ENCODE measurements around the gene COX6A1. TPM values are rescaled to one million over a fixed set of nuclear protein-coding genes. Genes with fewer than 3 reads are reported as not detected.

The COX6A1 gene
- total RNA-seq, 1 experiment from 2014 or later, result 2,042 TPM

- Histone ChIP-seq H3K79me2 (ENCODE audit: low read length) (peaks cover 84% of the 10 kb centered on the region), H3K4me3 (ENCODE audit: low read length) (no peak overlapping the region), H2AFZ (ENCODE audit: low read length) (no peak overlapping the region), H3K27me3 (ENCODE audit: low read length) (no peaks in the 10 kb centered on the region), H4K20me1 (ENCODE audit: low read length) (peaks cover 54% of the 10 kb centered on the region), H3K27ac (ENCODE audit: low read length) (no peak overlapping the region), H3K9me2 (replicated peaks; ENCODE audit: low read length) (no peaks in the 10 kb centered on the region), H3K36me3 (ENCODE audit: low read depth, low read length) (peaks cover 44% of the 10 kb centered on the region), H3K9ac (ENCODE audit: low read length) (no peak overlapping the region), H3K4me1 (ENCODE audit: insufficient read depth, low read length) (peaks cover 13% of the 10 kb centered on the region; the same call in 1 of the 2 replicates), H3F3A (ENCODE audit: low read length, unreplicated experiment) (no peaks in the 10 kb centered on the region), H3K9me3 (ENCODE audit: low read length) (no peaks in the 10 kb centered on the region), H3K4me2 (ENCODE audit: low read length) (peak overlapping the region; percentile 20)
- TF ChIP-seq CTCF (conservative IDR thresholded peaks at IDR 0.05; ENCODE audit: low read depth, low read length) (peak; percentile 82), EZH2phosphoT487 (IDR thresholded peaks at IDR 0.05; ENCODE audit: borderline replicate concordance, low read length) (no peak)
- DNase-seq (peak; percentile 71), ATAC-seq (peak; percentile 40)
- no TSS peak for BruUV-seq (replicated peaks)
- POLR2A ChIA-PET (ENCODE audit: unreplicated experiment), result no interaction called here
- intact Hi-C loops (cut with micrococcal nuclease), result loop anchor here (1.0 kb wide), 1 partner anchor 110 kb away; no protein-coding TSS in a partner anchor
- CTCF ChIA-PET, result interaction anchor here (0.5 to 0.9 kb wide), 6 partner anchors 11 to 150 kb away, joined by 3 to 7 read pairs (median 4); partner anchors contain the start of gene COX6A1
Measured at GRCh38 chr12:120466560-120467315, 28.8 kb downstream of the COX6A1 start.

GRCh38 chr12:120467439-120467838, 29.5 kb downstream of the COX6A1 start:
- no peak for ATAC-seq
- H3K9me2 ChIP-seq (replicated peaks; ENCODE audit: low read length), result no peaks in the 10 kb centered on the region
- H3K4me1 ChIP-seq (ENCODE audit: insufficient read depth, low read length), result peaks cover 15% of the 10 kb centered on the region
- no peak overlapping the region for H2AFZ ChIP-seq (ENCODE audit: low read length)
- no peaks in the 10 kb centered on the region for H3K27me3 ChIP-seq (ENCODE audit: low read length)
- H3K27ac ChIP-seq (ENCODE audit: low read length), result no peak overlapping the region
- DNase-seq, result no peak
- H3K36me3 ChIP-seq (ENCODE audit: low read depth, low read length), result peaks cover 37% of the 10 kb centered on the region
- peak overlapping the region; percentile 95 for H3K4me2 ChIP-seq (ENCODE audit: low read length)
- TF ChIP-seq EZH2phosphoT487 (IDR thresholded peaks at IDR 0.05; ENCODE audit: borderline replicate concordance, low read length) (no peak), CTCF (conservative IDR thresholded peaks at IDR 0.05; ENCODE audit: low read depth, low read length) (no peak), EZH2 (IDR thresholded peaks at IDR 0.05; ENCODE audit: low read length, unreplicated experiment) (no peak)
- no peaks in the 10 kb centered on the region for H3F3A ChIP-seq (ENCODE audit: low read length, unreplicated experiment)
- H3K4me3 ChIP-seq (ENCODE audit: low read length), result peak overlapping the region; percentile 95; the same call in 1 of the 2 replicates
- no peaks in the 10 kb centered on the region for H3K9me3 ChIP-seq (ENCODE audit: low read length)
- H4K20me1 ChIP-seq (ENCODE audit: low read length), result peaks cover 49% of the 10 kb centered on the region
- ChIA-PET POLR2A (ENCODE audit: unreplicated experiment) (no interaction called here), CTCF (interaction anchor here (0.5 kb wide), 1 partner anchor 121 kb away, joined by 4 read pairs; no protein-coding TSS in a partner anchor)
- BruUV-seq (replicated peaks), result no TSS peak
- intact Hi-C loops (cut with micrococcal nuclease), result no loop called here
- peaks cover 88% of the 10 kb centered on the region for H3K79me2 ChIP-seq (ENCODE audit: low read length)
- no peak overlapping the region for H3K9ac ChIP-seq (ENCODE audit: low read length)

Measured in PC-3 (cell line).